Brain microvascular endothelial cell (primary cell): Measurements from ENCODE around the gene MID2.

Experiments
- DNase-seq: peaks from one replicate; pipeline ENCODE4 v3.0.0-alpha.2; 2020
- H3K27ac ChIP-seq: fragments of 250-450 bp; sonication (Bioruptor Pico); 2 replicates; pipeline ENCODE4 v1.5.1; 2020; ENCODE audit warnings: mild to moderate bottlenecking, moderate library complexity
- H3K27me3 ChIP-seq: fragments of 250-450 bp; sonication (Bioruptor Pico); replicated peaks from 2 replicates; pipeline ENCODE4 v1.5.1; 2020; ENCODE audit warnings: mild to moderate bottlenecking
- H3K36me3 ChIP-seq: fragments of 250-450 bp; sonication (Bioruptor Pico); replicated peaks from 2 replicates; pipeline ENCODE4 v1.5.1; 2020; ENCODE audit warnings: mild to moderate bottlenecking
- H3K4me3 ChIP-seq: 2 replicates; pipeline ENCODE4 v1.5.1; 2011; ENCODE audit warnings: low read depth, mild to moderate bottlenecking, control low read depth, low read length, moderate library complexity
- in situ Hi-C: cut with HindIII; loops from 2 replicates; pipeline ENCODE4 v1.10.0; 2017; ENCODE audit warnings: low sequenced_read_pairs, low pct_ligation_motif_present
- TF ChIP-seq, protein P1 (sequence below): IDR thresholded peaks from 2 replicates; pipeline ENCODE4 v1.5.1; 2011; ENCODE audit warnings: low read depth, mild to moderate bottlenecking, moderate library complexity, low read length, control low read depth, inconsistent platforms; ENCODE audit errors: missing control alignments

The MID2 gene

GRCh38 chrX:107902721-107903120, 77.1 kb downstream of the MID2 start:
- TF ChIP-seq, protein P1, sequence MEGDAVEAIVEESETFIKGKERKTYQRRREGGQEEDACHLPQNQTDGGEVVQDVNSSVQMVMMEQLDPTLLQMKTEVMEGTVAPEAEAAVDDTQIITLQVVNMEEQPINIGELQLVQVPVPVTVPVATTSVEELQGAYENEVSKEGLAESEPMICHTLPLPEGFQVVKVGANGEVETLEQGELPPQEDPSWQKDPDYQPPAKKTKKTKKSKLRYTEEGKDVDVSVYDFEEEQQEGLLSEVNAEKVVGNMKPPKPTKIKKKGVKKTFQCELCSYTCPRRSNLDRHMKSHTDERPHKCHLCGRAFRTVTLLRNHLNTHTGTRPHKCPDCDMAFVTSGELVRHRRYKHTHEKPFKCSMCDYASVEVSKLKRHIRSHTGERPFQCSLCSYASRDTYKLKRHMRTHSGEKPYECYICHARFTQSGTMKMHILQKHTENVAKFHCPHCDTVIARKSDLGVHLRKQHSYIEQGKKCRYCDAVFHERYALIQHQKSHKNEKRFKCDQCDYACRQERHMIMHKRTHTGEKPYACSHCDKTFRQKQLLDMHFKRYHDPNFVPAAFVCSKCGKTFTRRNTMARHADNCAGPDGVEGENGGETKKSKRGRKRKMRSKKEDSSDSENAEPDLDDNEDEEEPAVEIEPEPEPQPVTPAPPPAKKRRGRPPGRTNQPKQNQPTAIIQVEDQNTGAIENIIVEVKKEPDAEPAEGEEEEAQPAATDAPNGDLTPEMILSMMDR, result no peak
- in situ Hi-C loops, result no loop called here
- no peak for DNase-seq
- Histone ChIP-seq H3K36me3 (no peaks in the 10 kb centered on the region), H3K4me3 (no peak overlapping the region), H3K27ac (no peak overlapping the region), H3K27me3 (no peaks in the 10 kb centered on the region)

DNA sequence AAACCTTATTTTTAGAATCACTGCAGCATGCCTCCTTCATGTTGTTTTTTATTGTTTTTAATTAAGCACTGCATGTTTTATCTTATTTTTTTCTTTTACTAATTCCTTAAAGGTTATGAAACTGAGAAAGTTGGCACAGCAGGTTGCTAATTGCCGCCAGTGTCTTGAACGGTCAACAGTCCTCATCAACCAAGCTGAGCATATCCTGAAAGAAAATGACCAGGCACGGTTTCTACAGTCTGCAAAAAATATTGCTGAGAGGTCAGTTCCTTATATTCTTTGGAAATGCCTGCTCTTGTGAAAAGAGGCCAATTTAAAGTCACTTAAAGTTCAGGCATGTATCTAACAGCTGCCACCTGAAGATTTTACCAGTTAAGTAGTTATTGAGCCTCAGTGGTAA, 79.7 kb downstream of the MID2 start:
- in situ Hi-C loops, result no loop called here
- Histone ChIP-seq H3K27ac (no peak overlapping the region), H3K36me3 (no peaks in the 10 kb centered on the region), H3K27me3 (no peaks in the 10 kb centered on the region), H3K4me3 (no peak overlapping the region)
- no peak for DNase-seq
- TF ChIP-seq, protein P1, result no peak

DNA sequence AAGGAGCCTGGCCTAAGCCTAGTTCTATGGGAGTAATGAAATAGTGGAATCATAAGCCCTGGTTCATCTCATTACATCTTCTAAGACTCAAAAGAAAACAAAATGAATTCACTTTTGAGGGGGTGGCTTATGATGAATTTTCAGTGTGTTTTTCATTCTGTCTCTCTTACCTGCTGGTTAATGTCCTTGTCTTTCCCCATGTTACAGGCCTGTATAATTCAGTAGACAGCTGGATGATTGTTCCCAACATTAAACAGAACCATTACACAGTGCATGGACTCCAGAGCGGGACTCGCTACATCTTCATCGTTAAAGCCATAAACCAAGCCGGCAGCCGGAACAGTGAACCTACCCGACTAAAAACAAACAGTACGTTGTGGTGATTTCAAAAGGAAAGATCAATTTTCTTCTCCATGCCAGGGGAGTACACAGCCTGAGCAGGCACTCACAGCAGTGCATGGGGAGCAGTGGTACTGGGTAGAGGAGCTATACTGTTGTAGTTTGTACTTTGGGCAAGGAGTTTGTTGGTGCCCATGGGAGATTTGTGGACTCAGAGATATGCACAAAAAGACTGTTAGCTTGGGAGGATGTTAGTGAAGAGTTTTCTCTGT, 98.6 kb downstream of the MID2 start:
- no peak for DNase-seq
- Histone ChIP-seq H3K27ac (no peak overlapping the region), H3K36me3 (no peaks in the 10 kb centered on the region), H3K4me3 (no peak overlapping the region), H3K27me3 (no peaks in the 10 kb centered on the region)
- TF ChIP-seq, protein P1, result no peak
- in situ Hi-C loops, result no loop called here

- Histone ChIP-seq H3K4me3 (no peak overlapping the region), H3K27ac (no peak overlapping the region), H3K36me3 (no peaks in the 10 kb centered on the region), H3K27me3 (no peaks in the 10 kb centered on the region)
- in situ Hi-C loops, result no loop called here
- TF ChIP-seq, protein P1, result no peak
- no peak for DNase-seq
Observed at GRCh38 chrX:107934262-107934661, 108.6 kb downstream of the MID2 start.

DNA sequence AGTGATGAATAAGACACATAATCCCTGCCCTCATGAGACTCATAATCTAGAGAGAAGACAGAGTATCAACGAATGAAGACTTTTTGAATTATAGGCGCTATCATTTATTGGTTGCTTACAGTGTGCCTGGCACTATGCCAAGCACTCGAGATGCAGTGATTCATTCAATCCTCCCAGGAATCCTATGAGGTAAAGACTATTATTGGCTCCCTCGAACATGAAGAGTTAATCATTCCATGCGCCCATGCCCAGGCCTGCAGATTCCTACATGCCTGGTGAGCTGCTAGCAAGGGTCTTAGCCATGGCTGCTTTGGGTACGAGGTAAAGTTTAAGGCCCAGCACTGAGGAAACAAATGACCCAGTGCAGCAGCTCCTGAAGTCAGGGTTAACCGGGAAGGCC, 109.5 kb downstream of the MID2 start:
- H3K4me3 ChIP-seq, result no peak overlapping the region
- H3K36me3 ChIP-seq, result no peaks in the 10 kb centered on the region
- no peak overlapping the region for H3K27ac ChIP-seq
- no peaks in the 10 kb centered on the region for H3K27me3 ChIP-seq
- in situ Hi-C loops, result no loop called here
- TF ChIP-seq, protein P1, result no peak
- DNase-seq, result peak; percentile 8
